DOHH2 (cell line): Measurements from ENCODE around the gene MALL.
"Not testable (repeated sequence)": the region's sequence is repeated elsewhere in the genome, so short reads cannot be mapped to it uniquely, and the experiment has no call there.

Experiments used
- EZH2phosphoT487 ChIP-seq: fragments of 200-600 bp; sonication (generic); IDR thresholded peaks from 2 replicates; pipeline ENCODE4 v1.6.1; 2017; ENCODE audit warnings: borderline replicate concordance, mild to moderate bottlenecking, antibody characterized with exemption, low read length, moderate library complexity, mixed read lengths
- TF ChIP-seq, protein P1 (sequence below): fragments of 200-600 bp; sonication (generic); IDR thresholded peaks from one replicate; pipeline ENCODE4 v1.5.1; 2014; ENCODE audit warnings: antibody characterized with exemption, mild to moderate bottlenecking, low read depth, low read length; ENCODE audit not compliant: poor library complexity, severe bottlenecking

DNA sequence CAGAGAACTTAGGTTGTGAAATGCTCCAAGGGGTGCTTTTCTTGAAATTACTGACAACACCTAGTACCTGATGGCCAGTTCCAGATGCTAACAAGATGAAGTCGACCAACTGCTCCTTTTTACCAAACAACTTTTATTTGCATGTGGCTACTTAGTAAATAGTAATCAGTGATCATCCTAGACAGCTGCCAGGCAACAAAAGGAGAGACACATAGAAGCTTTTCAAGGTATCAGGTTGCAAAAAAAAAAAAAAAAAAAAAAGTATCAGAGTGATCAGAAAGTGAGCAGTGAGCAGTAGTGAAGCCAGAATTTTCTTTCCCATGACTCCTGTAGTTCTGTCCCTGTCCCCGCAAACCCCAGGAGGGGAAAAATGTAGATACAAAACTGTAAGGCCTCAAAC, 31.9 kb downstream of the MALL start:
- TF ChIP-seq, protein P1, sequence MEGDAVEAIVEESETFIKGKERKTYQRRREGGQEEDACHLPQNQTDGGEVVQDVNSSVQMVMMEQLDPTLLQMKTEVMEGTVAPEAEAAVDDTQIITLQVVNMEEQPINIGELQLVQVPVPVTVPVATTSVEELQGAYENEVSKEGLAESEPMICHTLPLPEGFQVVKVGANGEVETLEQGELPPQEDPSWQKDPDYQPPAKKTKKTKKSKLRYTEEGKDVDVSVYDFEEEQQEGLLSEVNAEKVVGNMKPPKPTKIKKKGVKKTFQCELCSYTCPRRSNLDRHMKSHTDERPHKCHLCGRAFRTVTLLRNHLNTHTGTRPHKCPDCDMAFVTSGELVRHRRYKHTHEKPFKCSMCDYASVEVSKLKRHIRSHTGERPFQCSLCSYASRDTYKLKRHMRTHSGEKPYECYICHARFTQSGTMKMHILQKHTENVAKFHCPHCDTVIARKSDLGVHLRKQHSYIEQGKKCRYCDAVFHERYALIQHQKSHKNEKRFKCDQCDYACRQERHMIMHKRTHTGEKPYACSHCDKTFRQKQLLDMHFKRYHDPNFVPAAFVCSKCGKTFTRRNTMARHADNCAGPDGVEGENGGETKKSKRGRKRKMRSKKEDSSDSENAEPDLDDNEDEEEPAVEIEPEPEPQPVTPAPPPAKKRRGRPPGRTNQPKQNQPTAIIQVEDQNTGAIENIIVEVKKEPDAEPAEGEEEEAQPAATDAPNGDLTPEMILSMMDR = not testable (repeated sequence)
- not testable (repeated sequence) for TF ChIP-seq EZH2phosphoT487
